Choroid plexus epithelial cell (primary cell): ENCODE data around the gene DAZAP1.

Experiments
- DNase-seq: peaks from one replicate; pipeline ENCODE4 v3.0.0-alpha.2; 2010; ENCODE audit warnings: low read depth
- H3K4me3 ChIP-seq: 2 replicates; pipeline ENCODE4 v1.5.1; 2011; ENCODE audit warnings: low read depth, mild to moderate bottlenecking, control low read depth, low read length, moderate library complexity
- TF ChIP-seq, protein P1 (sequence below): conservative IDR thresholded peaks from 2 replicates; pipeline ENCODE4 v1.5.1; 2011; ENCODE audit warnings: low read depth, mild to moderate bottlenecking, control low read depth, inconsistent platforms, low read length, moderate library complexity

The DAZAP1 gene

DNA sequence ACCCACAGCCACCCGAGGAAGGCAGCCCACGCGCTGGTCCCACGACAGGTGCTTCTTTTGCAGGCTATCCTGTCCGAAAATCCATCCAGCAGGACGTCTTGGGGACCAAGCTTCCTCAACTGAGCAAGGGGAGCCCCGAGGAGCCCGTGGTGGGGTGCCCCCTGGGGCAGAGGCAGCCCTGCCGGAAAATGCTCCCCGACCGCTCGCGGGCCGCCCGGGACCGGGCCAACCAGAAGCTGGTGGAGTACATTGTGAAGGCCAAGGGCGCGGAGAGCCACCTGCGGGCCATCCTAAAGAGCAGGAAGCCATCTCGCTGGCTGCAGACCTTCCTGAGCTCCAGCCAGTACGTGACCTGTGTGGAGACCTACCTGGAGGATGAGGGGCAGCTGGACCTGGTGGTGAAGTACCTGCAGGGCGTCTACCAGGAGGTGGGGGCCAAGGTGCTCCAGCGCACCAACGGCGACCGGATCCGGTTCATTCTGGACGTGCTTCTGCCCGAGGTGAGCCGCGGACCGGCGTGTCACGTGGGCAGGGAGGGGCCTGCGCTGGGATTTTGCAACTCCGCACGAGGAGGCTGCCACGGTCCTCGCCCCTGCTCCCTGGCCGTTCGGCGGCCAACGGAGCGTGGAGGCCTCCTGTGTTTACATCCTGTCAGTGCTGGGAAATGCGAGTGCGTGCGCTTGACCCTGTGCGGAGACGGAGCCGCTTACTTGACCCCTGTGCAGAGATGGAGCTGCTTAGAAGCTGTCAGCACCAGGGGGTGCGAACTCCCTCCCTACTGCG lies 36.6 kb upstream of the DAZAP1 start:
- TF ChIP-seq, protein P1, sequence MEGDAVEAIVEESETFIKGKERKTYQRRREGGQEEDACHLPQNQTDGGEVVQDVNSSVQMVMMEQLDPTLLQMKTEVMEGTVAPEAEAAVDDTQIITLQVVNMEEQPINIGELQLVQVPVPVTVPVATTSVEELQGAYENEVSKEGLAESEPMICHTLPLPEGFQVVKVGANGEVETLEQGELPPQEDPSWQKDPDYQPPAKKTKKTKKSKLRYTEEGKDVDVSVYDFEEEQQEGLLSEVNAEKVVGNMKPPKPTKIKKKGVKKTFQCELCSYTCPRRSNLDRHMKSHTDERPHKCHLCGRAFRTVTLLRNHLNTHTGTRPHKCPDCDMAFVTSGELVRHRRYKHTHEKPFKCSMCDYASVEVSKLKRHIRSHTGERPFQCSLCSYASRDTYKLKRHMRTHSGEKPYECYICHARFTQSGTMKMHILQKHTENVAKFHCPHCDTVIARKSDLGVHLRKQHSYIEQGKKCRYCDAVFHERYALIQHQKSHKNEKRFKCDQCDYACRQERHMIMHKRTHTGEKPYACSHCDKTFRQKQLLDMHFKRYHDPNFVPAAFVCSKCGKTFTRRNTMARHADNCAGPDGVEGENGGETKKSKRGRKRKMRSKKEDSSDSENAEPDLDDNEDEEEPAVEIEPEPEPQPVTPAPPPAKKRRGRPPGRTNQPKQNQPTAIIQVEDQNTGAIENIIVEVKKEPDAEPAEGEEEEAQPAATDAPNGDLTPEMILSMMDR = no peak
- no peak for DNase-seq
- no peak overlapping the region for H3K4me3 ChIP-seq

DNA sequence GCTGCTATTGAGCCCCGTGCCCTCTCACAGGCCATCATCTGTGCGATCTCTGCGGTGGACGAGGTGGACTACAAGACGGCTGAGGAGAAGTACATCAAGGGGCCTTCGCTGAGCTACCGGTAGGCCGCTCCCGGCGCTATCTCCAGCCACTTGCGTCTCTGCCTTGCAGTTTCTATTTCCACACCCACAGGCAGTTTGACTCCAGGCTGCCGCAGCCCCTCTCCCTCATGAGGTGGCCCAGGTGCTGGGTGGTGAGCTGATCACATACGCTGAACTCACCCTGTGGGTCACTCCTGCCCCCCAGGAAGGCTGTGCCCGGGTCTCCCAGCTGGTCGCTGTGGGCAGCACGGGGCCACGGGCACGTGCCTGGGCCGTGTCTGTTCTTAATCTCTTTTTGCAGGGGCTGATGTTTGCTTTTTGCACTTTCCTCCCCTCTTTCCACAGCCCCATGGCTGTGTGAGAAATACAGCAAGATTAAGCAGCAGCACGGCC lies 34.3 kb upstream of the DAZAP1 start:
- TF ChIP-seq, protein P1 = no peak
- no peak for DNase-seq
- H3K4me3 ChIP-seq = no peak overlapping the region

DNA sequence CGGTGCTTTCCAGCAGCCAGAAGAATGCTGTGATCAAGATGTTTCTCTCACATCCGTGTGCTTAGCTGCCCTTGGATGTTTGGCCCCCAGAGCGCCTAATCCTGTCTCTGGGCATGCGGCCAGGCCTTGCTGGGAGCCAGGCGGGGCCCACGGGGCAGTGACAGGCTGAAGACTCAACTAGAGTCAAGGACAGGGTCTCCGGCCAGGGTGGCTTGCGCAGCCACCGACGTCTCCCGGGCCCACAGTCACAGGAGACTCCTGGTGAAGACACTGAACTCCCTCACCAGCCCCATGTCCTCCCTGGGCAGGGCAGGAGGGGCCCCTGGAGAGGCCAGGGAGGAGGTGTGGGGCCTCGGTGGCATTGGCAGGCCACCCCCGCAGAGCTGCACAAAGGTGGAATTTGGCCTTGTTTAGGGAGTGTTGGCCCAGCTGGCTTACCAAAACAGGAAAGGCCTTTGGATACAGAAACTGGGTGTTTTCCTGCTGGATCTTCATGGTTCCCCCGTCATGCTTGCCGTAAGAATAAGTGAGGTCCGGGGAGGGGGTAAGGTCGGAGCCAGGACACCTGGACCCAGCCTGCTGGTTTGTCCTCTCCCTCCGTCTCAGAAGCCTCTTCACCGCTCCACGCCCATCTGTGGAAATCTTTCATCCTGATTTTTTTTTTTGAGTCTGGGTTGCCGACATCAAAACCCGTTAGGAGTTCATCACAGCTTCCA lies 33.7 kb upstream of the DAZAP1 start:
- TF ChIP-seq, protein P1 = no peak
- no peak overlapping the region for H3K4me3 ChIP-seq
- DNase-seq = peak; percentile 79

DNA sequence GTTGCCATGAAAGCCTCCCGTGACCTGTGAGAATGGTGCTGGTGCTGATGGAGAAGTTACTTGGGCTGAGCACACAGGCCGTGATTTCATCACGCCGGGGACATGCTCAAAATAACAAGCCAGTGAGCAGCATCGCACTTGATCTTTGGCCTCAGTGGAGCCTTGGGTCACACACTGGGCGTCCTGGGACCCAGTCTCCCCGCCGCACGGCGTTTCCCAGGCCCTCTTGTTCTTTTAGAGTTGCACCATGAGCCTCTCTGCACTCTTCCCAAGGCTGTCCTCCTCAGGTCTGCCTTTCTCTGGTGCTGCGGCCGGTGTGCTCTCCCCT lies 33.2 kb upstream of the DAZAP1 start:
- TF ChIP-seq, protein P1 = no peak
- DNase-seq = no peak
- H3K4me3 ChIP-seq = no peak overlapping the region

DNA sequence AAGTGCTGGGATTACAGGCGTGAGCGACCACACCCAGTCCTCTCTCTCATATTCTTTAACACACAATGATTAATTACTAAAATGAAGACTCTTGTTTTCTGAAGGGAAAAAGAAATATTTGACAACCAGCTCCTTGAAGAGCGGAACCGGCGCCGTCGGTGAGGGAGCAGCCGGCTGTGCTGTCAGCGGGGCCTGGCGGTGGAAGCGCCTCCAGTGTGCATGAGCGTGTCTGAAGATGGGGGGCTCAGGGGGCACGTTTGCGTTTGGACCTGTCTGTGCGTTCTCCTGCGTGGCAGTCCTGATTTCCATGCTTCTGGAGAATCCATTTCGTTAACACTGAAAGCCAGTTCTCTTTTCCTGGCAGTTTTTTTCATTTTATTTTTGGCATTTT lies 31.0 kb upstream of the DAZAP1 start:
- no peak overlapping the region for H3K4me3 ChIP-seq
- no peak for DNase-seq
- TF ChIP-seq, protein P1 = no peak

DNA sequence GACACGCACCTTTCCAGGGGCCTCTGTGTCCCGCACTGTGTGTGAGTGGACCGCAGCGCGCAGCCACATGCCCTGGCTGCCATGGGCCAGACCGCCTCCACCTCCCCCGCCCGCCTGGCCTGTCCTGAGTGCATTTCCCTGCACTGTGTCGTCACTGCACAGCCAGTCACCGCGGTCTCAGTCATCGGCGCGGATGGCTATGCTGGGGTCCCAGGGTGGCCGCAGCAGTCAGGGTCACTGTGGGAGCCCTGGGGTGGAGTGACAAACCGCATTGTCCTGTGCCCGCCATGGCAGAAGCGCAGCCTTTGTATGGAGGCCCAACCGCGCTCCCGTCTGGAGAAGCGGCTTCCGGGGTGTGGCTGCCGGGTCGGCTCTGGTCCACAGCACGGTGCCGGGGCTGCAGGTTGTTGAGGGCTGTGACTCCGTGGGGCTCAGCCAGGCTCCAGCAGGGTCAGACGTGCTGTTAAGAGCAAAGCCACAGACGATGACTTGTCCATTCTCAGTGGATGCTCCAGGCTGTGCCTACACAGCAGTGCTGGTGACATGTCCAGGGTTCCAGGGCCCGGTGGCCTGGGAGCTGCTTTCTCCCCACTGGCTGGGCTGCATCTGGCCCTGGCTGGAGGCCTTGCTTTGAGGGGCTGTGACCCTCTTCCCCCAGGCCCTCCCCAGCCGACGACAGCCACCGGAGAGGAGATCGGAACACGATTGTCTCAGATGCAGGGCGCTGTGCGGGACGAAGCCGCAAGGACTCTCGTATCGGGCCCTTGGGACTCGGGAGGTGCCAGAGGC lies 30.0 kb upstream of the DAZAP1 start:
- H3K4me3 ChIP-seq = no peak overlapping the region
- TF ChIP-seq, protein P1 = no peak
- DNase-seq = no peak
